HG02840 (cell line): ENCODE data around the gene VWF.

Experiments used
- ATAC-seq: cut with Tn5 transposase; IDR thresholded peaks from one replicate; pipeline ENCODE4 v1.9.1; 2021; ENCODE audit warnings: mild to moderate bottlenecking, moderate library complexity, moderate number of reproducible peaks; ENCODE audit not compliant: unreplicated experiment, low FRiP score

Gene VWF

DNA sequence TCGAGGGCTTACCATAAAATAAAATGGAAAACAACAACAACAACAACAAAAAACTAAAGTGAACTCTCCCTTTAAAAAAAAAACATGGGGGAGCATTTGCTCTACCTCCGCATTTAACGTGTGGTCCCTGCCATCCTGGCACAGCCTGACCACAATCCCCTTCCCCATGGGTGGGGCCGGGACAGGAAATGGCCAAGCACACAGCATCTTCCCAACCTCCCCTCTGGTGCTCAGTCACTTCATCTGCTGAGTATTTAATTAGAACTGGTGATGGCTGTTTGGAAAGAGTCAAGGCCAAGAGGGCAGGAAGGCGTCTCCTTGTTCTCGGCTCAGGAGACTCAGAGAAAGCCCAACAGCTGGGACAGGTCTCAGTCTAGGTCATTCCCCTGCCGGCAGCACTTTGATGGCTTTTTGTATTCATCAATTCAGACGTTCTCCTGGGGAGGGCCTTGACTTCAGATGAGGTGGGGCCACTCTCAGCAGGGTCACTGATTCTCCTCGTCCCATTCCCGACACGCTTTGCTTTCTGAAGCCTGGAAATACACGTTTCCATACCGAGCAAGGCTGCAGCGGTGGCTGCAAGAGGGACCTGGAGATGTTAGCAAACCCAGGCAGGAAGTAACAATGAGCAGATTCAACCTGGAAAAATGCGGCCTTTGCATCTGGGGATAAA, 223.8 kb downstream of the VWF start:
- no peak for ATAC-seq

DNA sequence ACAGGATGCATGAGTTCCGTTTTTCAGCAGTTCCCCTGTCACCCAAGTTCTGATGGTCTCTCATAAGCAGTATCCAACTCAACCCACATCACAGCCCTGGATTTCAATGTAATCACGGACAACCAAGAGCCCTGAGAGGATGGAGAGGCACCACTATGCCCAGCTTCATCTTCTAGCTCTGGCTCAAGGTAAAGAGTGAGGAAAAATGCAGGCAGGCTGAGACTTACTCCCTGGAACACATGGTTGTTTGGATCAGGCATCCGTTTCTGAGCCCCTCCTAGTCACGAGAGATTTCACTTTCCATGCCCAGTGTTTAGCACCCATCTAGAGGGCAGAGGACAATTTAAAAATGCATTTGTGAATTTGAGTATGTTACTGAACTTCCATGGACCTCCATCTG, 224.4 kb downstream of the VWF start:
- no peak for ATAC-seq

DNA sequence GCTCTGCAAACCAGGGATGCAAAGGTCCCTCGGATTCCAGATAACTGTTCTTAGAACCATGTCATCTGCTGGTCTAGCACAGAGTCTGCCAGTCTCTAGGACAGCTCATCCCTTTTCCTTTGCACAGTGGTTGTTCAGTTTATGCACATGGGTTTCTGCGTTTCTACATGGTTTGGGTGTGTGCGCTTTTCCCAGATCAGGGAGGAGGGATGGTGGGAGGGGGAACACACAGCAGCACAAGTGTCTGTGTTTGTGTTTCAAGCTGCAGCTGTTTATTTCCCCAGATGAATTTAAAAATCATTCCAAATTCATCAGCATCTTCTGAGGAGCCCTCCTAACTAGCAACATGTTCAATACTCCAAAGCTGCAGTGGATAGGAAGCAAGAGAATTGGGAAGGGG, 224.8 kb downstream of the VWF start:
- no peak for ATAC-seq

DNA sequence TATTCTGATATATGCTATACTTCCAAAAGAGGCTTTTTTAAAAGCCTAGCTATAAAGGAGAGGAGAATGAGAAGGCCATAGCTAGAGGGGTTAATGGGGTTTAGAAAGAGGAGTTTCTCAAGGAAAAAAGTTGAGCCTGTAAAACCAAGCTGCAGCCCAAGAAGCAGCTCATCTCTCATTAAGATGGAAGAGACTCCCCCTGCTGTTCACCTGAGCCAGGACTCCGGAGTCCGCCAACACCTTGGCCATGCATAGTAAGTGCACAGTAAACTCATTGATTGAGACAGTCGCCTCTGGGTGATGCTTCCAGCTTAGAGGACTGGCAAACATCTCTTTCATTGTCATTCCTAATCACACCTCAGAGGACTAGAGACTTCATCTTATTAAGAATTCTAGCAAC, 225.6 kb downstream of the VWF start:
- ATAC-seq, result no peak
